ENCODE measurements around the gene THSD4.

DNA sequence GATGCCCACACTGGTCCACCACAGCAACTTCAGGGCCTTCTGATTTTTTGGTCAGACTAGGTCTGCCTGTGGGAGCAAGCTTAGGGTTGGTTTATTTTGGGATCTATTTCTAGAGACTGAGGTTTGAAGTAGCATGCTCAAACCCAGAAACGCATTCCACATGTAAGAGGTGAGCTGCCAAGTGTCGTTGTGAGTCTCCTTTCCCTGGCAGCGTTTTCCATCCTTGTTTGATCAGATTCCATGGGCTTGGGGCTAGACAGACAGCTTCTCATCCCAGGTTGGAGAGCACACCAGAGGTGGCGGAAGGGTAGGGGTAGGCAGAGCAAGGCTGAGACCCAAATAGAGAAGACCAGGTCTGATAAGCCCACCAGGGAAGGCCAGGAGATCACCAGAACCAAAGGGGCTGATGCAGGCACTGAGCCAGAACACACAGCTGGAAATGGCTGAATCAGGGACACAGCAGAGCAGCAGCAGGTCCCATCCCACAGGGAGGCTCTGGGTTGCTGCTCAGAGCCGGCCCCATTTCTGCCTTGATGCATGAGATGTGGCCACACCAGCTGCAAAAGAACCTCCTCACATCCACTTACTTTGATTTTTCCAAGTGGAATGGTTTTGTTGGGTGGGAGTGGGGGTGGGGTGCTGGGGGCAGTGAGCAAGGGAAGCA is 186.8 kb downstream of the THSD4 start:
- TF ChIP-seq SPI1 (IDR thresholded peaks at IDR 0.05; ENCODE audit: borderline replicate concordance, low read depth): no peak
- TF ChIP-seq, protein P1, sequence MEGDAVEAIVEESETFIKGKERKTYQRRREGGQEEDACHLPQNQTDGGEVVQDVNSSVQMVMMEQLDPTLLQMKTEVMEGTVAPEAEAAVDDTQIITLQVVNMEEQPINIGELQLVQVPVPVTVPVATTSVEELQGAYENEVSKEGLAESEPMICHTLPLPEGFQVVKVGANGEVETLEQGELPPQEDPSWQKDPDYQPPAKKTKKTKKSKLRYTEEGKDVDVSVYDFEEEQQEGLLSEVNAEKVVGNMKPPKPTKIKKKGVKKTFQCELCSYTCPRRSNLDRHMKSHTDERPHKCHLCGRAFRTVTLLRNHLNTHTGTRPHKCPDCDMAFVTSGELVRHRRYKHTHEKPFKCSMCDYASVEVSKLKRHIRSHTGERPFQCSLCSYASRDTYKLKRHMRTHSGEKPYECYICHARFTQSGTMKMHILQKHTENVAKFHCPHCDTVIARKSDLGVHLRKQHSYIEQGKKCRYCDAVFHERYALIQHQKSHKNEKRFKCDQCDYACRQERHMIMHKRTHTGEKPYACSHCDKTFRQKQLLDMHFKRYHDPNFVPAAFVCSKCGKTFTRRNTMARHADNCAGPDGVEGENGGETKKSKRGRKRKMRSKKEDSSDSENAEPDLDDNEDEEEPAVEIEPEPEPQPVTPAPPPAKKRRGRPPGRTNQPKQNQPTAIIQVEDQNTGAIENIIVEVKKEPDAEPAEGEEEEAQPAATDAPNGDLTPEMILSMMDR (IDR thresholded peaks at IDR 0.05; ENCODE audit: insufficient read depth, low read length): no peak

All from HL-60 (cell line).